Esophagus squamous epithelium (tissue), 5 donors: Measurements from ENCODE around the gene FYN. TPM values are rescaled to one million over a fixed set of nuclear protein-coding genes. Genes with fewer than 3 reads are reported as not detected.

Experiments
- DNase-seq: peaks from one replicate; lab custom pipeline; 2025; lab: John Stamatoyannopoulos, UW
- H3K27ac ChIP-seq, 4 donors: fragments of 200-600 bp; sonication (generic); one replicate each; pipeline ENCODE4 v1.5.1; 2016 to 2019; ENCODE audit warnings: mild to moderate bottlenecking in 1 of 4
- H3K27me3 ChIP-seq, 4 donors: fragments of 200-600 bp; sonication (generic); 1 replicate in 3 of 4; 2 replicates in 1 of 4; pipeline versions ENCODE4 v1.5.1 to v1.6.0; 2017 to 2021; ENCODE audit warnings: antibody characterized with exemption in 1 of 4
- H3K36me3 ChIP-seq, 3 donors: fragments of 200-600 bp; sonication (generic); one replicate each; pipeline ENCODE4 v1.5.1; 2016 to 2019
- H3K4me1 ChIP-seq, 3 donors: fragments of 200-600 bp; sonication (generic); one replicate each; pipeline ENCODE4 v1.5.1; 2017 to 2019
- H3K4me3 ChIP-seq, 4 donors: fragments of 200-600 bp; sonication (generic); 1 replicate in 3 of 4; 2 replicates in 1 of 4; pipeline ENCODE4 v1.5.1; 2016 to 2019; ENCODE audit warnings: mild to moderate bottlenecking in 2 of 4, moderate library complexity in 1 of 4
- H3K9me3 ChIP-seq, 3 donors: fragments of 200-600 bp; sonication (generic); one replicate each; pipeline ENCODE4 v1.5.1; 2016 to 2019
- POLR2A ChIP-seq, 4 donors: fragments of 450-650 bp; IDR thresholded peaks; one replicate each; pipeline ENCODE4 v1.6.1; 2017; ENCODE audit warnings: antibody characterized with exemption in 4 of 4, mild to moderate bottlenecking in 4 of 4, moderate library complexity in 3 of 4
- WGBS, 2 donors: methylation state at CpG; one replicate each; pipeline ENCODE4 v1.1.5; 2018; 5-methylcytosine and 5-hydroxymethylcytosine counted together
- intact Hi-C: fragments of 100-400 bp; cut with DNase I; formaldehyde crosslinking; loops from one replicate; pipeline ENCODE4 v1.15.0; 2022
- total RNA-seq, 4 donors: library from RNA; depleted of rRNA; stranded (reverse); fragments of >200 nt; gene quantifications; one replicate each; pipeline ENCODE4 v1.1.0, GENCODE V29; 2016
- TF ChIP-seq, protein P1 (sequence below), 6 experiments: fragments of 450-650 bp in 4 of 6; fragments of 200-600 bp in 2 of 6; sonication (generic) in 2 of 6; IDR thresholded peaks; one replicate each; pipeline ENCODE4 v1.5.1; 2016 to 2019; ENCODE audit warnings: antibody characterized with exemption in 6 of 6, mild to moderate bottlenecking in 4 of 6, moderate library complexity in 4 of 6
- donor health status: DM: yes; HTN: yes; CAD: no.

FYN gene
- total RNA-seq, 4 donors from 2014 or later = 11.8 to 54.6 (median 21.4) TPM

DNA sequence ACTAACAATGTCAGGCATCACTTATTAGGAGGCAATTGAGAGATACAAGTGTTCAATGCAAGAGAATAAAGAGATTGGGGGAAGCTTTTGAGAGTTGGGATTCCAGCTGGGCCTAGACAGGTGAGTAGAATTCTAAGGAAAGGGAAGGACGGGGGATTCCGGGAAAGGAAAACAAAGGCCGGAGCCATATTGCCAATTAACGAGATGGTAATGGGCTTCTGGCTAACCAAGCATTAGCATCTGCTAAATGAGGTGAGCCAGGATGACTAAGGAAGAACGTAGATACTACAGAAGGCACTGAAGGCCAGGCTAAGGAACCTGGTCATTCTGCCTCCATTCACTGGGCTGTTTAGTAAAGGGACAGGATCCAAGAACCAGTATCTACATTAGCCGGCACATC is 10.5 kb downstream of the FYN start:
- 90 to 91% methylated on average over 6 of the region's 6 CpGs for WGBS, 2 donors

DNA sequence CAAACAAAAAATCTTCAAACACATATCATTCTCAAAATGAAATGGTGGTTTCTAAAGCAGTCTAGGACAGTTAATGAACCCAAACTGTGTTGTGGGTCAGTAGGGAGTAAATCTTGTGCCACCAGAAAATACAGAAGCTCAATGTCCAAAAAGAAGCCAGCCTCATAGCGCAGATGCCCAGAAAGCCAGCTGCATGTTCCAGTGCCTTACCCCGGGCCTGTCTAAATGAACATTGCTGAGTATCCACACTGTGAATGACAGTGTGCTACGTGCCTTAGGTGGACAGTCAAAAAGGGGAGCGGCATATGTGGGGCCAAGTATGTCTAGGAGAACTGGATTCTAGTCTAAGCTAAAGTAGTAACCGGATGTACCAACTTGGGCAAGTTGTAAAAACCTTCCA is 10.9 kb downstream of the FYN start:
- TF ChIP-seq POLR2A (IDR thresholded peaks at IDR 0.05) = no peak
- TF ChIP-seq, protein P1, sequence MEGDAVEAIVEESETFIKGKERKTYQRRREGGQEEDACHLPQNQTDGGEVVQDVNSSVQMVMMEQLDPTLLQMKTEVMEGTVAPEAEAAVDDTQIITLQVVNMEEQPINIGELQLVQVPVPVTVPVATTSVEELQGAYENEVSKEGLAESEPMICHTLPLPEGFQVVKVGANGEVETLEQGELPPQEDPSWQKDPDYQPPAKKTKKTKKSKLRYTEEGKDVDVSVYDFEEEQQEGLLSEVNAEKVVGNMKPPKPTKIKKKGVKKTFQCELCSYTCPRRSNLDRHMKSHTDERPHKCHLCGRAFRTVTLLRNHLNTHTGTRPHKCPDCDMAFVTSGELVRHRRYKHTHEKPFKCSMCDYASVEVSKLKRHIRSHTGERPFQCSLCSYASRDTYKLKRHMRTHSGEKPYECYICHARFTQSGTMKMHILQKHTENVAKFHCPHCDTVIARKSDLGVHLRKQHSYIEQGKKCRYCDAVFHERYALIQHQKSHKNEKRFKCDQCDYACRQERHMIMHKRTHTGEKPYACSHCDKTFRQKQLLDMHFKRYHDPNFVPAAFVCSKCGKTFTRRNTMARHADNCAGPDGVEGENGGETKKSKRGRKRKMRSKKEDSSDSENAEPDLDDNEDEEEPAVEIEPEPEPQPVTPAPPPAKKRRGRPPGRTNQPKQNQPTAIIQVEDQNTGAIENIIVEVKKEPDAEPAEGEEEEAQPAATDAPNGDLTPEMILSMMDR (IDR thresholded peaks at IDR 0.05) = no peak
- no peaks in the 10 kb centered on the region for H3K27me3 ChIP-seq
- DNase-seq = no peak
- no peak overlapping the region for H3K27ac ChIP-seq
- no peak overlapping the region for H3K4me3 ChIP-seq
- intact Hi-C loops = no loop called here
- H3K9me3 ChIP-seq = no peaks in the 10 kb centered on the region
- no peaks in the 10 kb centered on the region for H3K36me3 ChIP-seq
- H3K4me1 ChIP-seq = peaks cover 0 to 34% (median 3%) of the 10 kb centered on the region in 3 donors
- 90 to 100% methylated on average over 5 of the region's 5 CpGs for WGBS, 2 donors

More for the DNA sequence above, 10.5 kb downstream of the FYN start:
- Histone ChIP-seq H3K9me3 (no peaks in the 10 kb centered on the region), H3K4me3 (no peak overlapping the region), H3K36me3 (no peaks in the 10 kb centered on the region), H3K4me1 (peaks cover 0 to 38% (median 3%) of the 10 kb centered on the region in 3 donors), H3K27ac (no peak overlapping the region), H3K27me3 (no peaks in the 10 kb centered on the region)
- DNase-seq = no peak
- no peak for TF ChIP-seq POLR2A (IDR thresholded peaks at IDR 0.05)
- TF ChIP-seq, protein P1 (IDR thresholded peaks at IDR 0.05) = no peak
- intact Hi-C loops = no loop called here

DNA sequence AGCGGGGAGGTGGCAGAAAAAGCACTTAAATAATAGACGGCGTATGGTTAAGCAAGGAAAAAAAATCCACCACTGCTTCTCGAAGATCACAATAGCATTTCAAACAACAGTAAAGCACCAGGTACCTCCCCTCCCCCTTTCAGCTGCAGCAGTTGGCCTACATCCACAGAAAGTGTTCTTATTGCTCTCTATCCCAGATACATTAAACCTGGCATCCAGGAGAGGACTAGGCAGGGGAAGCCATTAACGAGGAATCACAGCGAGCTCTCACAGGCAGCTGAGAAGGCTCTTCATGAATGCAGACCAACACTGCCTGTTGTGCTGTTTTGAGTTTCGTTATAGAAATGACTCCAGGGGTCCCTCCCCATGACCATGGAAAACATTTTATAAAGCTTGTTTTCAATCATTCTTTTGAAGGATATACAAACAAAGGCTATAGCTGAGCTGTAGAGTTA is 11.8 kb downstream of the FYN start:
- DNase-seq = no peak
- H3K27me3 ChIP-seq = no peaks in the 10 kb centered on the region
- no peak overlapping the region for H3K27ac ChIP-seq
- H3K4me1 ChIP-seq = peaks cover 0 to 33% (median 3%) of the 10 kb centered on the region in 3 donors
- WGBS, 2 donors = 83 to 84% methylated on average over 7 of the region's 7 CpGs
- intact Hi-C loops = no loop called here
- H3K9me3 ChIP-seq = no peaks in the 10 kb centered on the region
- no peak overlapping the region for H3K4me3 ChIP-seq
- H3K36me3 ChIP-seq = no peaks in the 10 kb centered on the region
- no peak for TF ChIP-seq POLR2A (IDR thresholded peaks at IDR 0.05)
- TF ChIP-seq, protein P1 (IDR thresholded peaks at IDR 0.05) = no peak

DNA sequence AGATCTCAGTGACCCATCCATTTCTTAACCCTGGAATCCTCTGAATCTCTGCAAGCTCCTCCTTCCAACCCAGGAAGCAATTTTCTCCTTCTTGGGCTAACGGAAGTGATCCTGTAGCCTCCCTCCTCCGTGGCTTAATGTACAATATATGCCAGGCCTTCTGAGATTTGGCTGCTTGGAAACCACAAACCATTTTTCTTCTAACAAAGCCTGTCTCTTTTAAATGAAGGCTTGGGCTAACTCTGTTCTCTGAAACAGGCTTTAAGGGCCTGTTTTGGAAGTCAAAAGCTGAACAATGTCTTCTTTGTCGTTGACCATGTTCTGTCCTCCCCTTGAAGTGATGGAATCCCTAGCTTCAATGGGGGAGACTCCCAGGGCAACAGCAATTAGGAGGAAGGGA is 14.9 kb downstream of the FYN start:
- Histone ChIP-seq H3K4me1 (peaks cover 0 to 36% (median 7%) of the 10 kb centered on the region in 3 donors), H3K4me3 (no peak overlapping the region), H3K27me3 (no peaks in the 10 kb centered on the region), H3K27ac (peak overlapping the region in 1 of 4 donors; percentile 48), H3K9me3 (no peaks in the 10 kb centered on the region), H3K36me3 (no peaks in the 10 kb centered on the region)
- WGBS, 2 donors = 54 to 65% methylated on average over 2 to 3 of the region's 3 CpGs
- no peak for DNase-seq
- TF ChIP-seq, protein P1 (IDR thresholded peaks at IDR 0.05) = no peak
- TF ChIP-seq POLR2A (IDR thresholded peaks at IDR 0.05) = no peak
- intact Hi-C loops = no loop called here

DNA sequence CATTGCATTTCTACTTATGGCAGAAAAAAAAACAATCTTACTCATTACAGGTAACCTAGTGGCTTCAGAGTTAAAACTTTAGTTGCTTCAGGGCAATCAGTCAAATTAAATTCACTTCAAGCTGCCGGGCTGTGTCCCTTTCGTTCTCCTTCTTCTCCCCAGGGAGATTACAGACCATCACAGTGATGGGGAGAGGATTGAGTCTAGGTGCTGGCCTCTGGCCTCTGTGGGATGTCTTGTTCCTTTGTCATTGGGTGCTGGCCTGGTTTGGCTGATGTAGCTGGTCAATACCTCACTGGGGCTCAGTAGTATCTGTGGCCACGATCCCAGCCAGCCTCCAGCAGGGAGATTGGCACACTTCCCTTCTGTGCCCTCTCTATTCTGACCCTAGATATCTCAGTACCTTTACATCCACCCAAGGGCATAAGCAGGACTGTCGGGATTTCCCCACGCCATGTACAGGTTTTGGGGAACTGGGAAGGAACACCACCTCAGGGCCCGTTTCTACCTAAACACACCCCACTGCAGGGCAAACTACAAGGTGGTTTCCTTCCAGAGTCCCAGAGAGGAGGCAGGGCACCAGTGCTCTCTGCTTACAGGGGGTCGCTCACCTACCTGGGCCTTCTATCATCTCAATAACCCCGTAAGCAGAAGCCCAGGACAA is 15.4 kb downstream of the FYN start:
- DNase-seq = no peak
- no peaks in the 10 kb centered on the region for H3K36me3 ChIP-seq
- intact Hi-C loops = no loop called here
- H3K27me3 ChIP-seq = no peaks in the 10 kb centered on the region
- no peak overlapping the region for H3K4me3 ChIP-seq
- H3K9me3 ChIP-seq = no peaks in the 10 kb centered on the region
- H3K27ac ChIP-seq = peak overlapping the region in 1 of 4 donors; percentile 48
- TF ChIP-seq, protein P1 (IDR thresholded peaks at IDR 0.05) = no peak
- no peak for TF ChIP-seq POLR2A (IDR thresholded peaks at IDR 0.05)
- peaks cover 0 to 41% (median 9%) of the 10 kb centered on the region in 3 donors for H3K4me1 ChIP-seq
- 73 to 77% methylated on average over 3 to 7 of the region's 8 CpGs for WGBS, 2 donors
